GM13977 (cell line): ENCODE data around the gene PTP4A1.
"Not testable (repeated sequence)": the region's sequence is repeated elsewhere in the genome, so short reads cannot be mapped to it uniquely, and the experiment has no call there.

Experiments used
- DNase-seq: peaks from one replicate; pipeline ENCODE4 v3.0.0; 2012; ENCODE audit warnings: low spot score
- in situ Hi-C: fragments of 300-500 bp; cut with MboI; formaldehyde crosslinking; loops from one replicate; pipeline ENCODE4 v1.12.0; 2022; ENCODE audit warnings: low sequenced_read_pairs, low pct_unique_long_range_greater_than_20kb, mixed read lengths, inconsistent platforms; ENCODE audit not compliant: unreplicated experiment
- TF ChIP-seq, protein P1 (sequence below): IDR thresholded peaks from 2 replicates; pipeline ENCODE4 v1.5.1; 2012; ENCODE audit warnings: mild to moderate bottlenecking, control low read depth; ENCODE audit not compliant: insufficient read depth; ENCODE audit errors: extremely low read depth, missing control alignments

Gene PTP4A1

DNA sequence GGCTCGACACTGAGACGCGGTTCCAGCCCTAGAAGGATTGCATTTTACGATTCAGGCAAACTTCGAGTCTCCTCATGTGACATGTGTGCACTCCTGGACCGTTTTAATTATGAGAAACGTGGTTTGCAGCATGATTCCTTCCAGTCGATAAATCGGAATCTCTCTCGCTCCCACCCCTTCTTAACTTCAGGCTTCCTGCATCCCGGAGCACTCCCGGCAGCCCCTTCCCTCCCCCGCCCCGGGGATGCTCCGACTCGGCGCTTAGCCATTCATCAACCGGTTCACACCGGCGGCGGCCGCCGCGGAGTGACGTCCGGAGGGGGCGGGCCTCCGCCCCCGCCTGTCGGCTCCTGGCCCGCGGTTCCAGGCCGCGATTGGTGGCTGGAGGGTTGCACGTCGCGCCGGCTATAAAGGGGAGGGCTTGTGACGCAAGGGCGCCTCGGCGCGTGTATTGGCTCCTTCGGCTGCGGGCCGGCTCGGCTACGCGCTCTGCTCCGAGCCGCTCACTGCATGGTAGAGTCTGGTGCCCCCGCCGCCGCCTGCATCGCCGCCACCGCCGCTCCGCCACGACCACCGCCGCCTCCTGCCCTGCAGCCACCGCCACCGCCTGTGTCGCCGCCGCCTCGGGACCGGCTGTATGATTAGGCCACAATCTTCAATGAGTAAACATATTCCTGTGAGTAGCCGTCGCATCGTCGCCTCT is at the start of gene PTP4A1, which contains the start of gene LOC128125822:
TSS of gene PTP4A1 (plus strand) at position 437 of the 703 bp plus-strand sequence. CDS start 4,401 bp downstream, outside the sequence.
TSS of gene LOC128125822 (plus strand) at position 437 of the 703 bp plus-strand sequence.
- in situ Hi-C loops = loop anchor here (25.0 kb wide), 1 partner anchor 210 kb away; no protein-coding TSS in a partner anchor
- TF ChIP-seq, protein P1, sequence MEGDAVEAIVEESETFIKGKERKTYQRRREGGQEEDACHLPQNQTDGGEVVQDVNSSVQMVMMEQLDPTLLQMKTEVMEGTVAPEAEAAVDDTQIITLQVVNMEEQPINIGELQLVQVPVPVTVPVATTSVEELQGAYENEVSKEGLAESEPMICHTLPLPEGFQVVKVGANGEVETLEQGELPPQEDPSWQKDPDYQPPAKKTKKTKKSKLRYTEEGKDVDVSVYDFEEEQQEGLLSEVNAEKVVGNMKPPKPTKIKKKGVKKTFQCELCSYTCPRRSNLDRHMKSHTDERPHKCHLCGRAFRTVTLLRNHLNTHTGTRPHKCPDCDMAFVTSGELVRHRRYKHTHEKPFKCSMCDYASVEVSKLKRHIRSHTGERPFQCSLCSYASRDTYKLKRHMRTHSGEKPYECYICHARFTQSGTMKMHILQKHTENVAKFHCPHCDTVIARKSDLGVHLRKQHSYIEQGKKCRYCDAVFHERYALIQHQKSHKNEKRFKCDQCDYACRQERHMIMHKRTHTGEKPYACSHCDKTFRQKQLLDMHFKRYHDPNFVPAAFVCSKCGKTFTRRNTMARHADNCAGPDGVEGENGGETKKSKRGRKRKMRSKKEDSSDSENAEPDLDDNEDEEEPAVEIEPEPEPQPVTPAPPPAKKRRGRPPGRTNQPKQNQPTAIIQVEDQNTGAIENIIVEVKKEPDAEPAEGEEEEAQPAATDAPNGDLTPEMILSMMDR = no peak
- DNase-seq = peak; percentile 95

DNA sequence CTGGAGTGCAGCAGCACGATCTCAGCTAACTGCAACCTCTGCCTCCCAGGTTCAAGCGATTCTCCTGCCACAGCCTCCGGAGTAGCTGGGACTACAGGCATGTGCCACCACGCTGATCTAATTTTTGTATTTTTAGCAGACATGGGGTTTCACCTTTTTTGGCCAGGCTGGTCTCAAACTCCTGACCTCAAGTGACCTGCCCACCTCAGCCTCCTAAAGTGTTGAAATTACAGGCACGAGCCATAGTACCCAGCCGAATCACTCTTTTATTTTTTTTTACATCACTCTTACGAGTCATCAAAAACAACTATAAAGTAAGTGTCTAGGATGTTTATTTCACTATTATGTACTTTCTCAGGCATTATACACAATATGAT is 49.4 kb upstream of the PTP4A1 start:
- in situ Hi-C loops, DNase-seq: not testable (repeated sequence)

DNA sequence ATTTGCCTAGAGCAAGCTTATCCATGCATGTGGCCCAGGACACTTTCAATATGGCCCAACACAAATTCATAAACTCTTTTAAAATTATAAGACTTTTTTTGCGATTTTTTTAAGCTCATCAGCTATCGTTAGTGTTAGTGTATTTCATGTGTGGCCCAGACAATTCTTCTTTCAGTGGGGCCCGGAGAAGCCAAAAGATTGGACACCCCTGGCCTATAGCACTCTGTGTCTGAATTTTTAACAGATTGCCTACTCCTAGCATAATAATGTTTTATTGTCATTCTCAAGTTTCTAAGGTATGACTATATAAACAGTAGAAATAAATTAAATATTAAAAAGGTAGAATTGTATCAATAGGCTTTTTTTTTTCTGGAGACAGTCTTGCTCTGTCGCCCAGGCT is 48.6 kb upstream of the PTP4A1 start:
- DNase-seq = no peak
- TF ChIP-seq, protein P1 = no peak
- in situ Hi-C loops = no loop called here

DNA sequence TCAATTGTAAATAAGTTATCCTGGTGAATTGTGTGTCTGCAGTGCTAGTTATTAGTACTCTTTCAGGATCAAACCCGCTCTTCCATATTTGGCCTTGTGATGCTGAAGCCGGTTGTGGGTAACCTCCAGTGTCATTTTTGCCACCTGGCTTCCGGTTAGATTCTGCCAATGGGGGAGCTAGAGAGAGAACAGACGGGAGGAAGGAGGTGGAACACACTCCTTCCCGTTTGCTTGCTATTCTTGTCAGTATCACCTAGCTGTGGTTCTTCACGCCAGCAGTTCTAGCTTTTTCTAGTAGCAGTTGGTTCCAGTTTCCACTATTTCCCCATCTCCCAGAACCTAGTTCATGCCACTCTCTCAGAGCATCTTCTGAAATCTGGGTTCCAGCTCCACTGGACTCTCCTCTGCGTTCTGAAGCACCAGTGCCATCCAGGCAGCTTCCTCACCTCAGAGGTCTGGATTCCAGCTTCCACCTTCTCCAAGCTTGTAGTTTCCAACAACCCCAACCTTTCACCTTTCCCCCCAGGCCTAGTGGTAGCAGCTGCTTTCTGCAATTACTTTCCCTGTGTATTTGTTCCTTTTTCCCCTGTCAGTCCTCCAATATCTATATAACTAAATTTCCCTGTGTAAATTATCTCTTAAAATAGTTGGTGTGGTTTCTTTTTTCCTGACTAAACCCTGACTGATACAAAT is 46.9 kb upstream of the PTP4A1 start:
- TF ChIP-seq, protein P1 = peak; percentile 9
- in situ Hi-C loops = no loop called here
- DNase-seq = no peak

DNA sequence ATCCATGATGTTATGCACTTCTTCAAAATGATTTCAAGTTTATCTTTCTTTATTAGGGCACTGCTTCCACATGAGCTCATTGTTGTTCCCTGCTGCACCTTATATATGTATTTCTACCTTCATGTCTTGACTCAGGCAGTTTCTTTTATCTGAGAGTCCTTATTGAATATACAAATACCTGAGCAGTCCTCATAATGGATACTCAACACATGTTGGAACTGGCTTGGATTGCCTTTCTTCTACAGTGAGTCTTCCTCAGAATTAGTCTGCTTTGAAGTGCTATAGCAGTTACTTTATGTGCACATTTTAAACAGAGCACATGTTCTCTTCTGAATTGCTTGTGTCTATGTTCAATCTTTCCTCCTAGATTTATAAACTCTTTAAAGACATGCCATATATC is 45.3 kb upstream of the PTP4A1 start:
- DNase-seq = no peak
- in situ Hi-C loops = no loop called here
- TF ChIP-seq, protein P1 = no peak

DNA sequence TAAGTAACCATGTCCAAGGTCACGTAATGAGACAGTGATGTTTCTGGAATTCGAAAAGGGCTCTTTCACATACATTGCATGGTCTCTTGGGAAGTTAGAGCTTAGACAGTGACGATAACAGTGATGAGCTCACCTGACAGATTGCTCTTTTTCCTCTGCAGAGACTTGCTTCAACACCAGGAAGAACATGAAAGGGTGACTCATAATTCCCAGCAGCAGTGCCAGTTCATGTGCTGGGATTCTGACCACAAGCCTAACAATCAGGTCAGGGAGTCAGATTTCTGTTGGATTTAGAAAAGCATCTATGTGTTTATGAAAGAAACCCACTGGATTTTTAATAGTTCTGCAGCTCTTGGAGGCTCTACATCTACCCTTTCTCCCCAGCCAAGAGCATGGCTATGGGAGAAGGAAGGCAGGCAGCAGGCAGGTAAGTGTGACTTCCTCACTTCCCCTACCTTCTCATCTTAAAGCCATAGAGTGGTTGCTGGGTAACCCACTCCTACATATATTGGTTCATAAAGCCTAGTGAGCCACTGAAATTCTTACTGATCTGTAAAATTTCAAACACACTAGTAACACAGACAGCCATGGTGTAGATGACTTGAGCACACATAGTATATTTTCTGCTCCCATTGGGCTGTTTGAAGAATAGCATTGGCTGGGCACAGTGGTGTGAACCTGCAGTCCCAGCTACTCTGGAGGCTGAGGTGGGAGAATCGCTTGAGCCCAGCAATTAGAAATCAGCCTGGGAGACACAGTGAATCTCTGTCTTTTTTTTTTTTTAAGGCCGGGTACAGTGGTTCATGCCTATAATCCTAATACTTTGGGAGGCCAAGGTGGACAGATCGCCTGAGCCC is 44.4 kb upstream of the PTP4A1 start:
- no peak for DNase-seq
- TF ChIP-seq, protein P1 = no peak
- in situ Hi-C loops = no loop called here
